ENCODE data around the gene HUNK.

DNA sequence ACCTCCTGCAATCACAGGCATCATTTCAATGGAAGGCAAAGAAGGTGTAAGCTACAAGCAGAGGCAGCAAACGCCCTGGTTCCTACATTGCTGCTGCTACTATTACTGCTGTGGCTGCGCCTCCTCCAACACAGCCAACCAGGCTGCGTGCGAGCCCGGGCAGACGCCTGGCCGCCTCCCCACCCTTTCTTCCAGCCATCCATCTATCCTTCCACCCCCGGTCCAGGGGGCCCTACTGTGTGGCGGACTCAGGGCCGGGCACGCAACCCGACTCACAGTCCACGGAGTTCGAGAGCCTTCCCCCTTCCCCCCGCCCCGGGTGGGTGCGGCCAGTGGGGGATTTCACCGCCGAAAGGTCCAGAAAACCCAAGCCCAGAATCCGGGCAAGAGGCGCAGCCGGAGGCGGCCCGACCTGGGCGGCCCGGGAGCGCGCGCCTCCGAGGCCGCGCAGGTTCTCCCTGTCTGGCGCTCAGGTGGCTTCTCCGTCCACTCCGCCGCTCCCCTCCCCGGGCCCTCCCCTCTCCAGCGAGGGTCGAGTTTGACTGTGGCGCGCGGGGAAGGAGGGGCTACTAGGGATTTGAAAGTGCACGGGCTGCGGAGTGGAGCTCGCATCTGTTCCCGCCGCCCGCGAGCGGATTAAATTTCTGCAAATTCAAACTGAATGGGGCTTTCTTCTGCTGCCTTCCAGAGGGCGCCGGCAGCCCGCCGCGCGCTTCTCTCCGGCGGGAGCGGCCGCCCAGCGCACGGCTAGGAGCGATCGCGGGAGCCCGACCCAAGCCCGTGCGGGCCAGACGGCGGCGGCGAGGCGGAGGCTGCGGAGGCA lies at the start of gene HUNK:
- TF ChIP-seq, protein P1, sequence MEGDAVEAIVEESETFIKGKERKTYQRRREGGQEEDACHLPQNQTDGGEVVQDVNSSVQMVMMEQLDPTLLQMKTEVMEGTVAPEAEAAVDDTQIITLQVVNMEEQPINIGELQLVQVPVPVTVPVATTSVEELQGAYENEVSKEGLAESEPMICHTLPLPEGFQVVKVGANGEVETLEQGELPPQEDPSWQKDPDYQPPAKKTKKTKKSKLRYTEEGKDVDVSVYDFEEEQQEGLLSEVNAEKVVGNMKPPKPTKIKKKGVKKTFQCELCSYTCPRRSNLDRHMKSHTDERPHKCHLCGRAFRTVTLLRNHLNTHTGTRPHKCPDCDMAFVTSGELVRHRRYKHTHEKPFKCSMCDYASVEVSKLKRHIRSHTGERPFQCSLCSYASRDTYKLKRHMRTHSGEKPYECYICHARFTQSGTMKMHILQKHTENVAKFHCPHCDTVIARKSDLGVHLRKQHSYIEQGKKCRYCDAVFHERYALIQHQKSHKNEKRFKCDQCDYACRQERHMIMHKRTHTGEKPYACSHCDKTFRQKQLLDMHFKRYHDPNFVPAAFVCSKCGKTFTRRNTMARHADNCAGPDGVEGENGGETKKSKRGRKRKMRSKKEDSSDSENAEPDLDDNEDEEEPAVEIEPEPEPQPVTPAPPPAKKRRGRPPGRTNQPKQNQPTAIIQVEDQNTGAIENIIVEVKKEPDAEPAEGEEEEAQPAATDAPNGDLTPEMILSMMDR (IDR thresholded peaks at IDR 0.05): no peak
- no peak for TF ChIP-seq EZH2 (IDR thresholded peaks at IDR 0.05; ENCODE audit: borderline replicate concordance, insufficient read depth, low read depth, low read length, poor library complexity, severe bottlenecking)

Measured in B cell (primary cell).